IMR-90 (cell line): ENCODE data around the gene FRYL.
"Not testable (repeated sequence)": the region's sequence is repeated elsewhere in the genome, so short reads cannot be mapped to it uniquely, and the experiment has no call there.

ENCODE experiments used
- FOS ChIP-seq: fragments of 150-350 bp; IDR thresholded peaks from 2 replicates; pipeline ENCODE4 v1.6.1; 2016; ENCODE audit warnings: low read depth, low read length
- MXI1 ChIP-seq: IDR thresholded peaks from 2 replicates; pipeline ENCODE4 v1.6.1; 2012; ENCODE audit warnings: low read depth, mild to moderate bottlenecking, low read length, moderate library complexity, borderline replicate concordance
- POLR2A ChIP-seq: IDR thresholded peaks from 2 replicates; pipeline ENCODE4 v1.6.1; 2012; ENCODE audit warnings: mild to moderate bottlenecking, low read depth, low read length
- TF ChIP-seq, protein P1 (sequence below): conservative IDR thresholded peaks from 2 replicates; pipeline ENCODE4 v1.5.1; 2012; ENCODE audit warnings: mild to moderate bottlenecking, low read depth, low read length, improper control_type of control experiment
- TF ChIP-seq, protein P2 (sequence below): fragments of 150-350 bp; IDR thresholded peaks from 2 replicates; pipeline ENCODE4 v1.6.1; 2017; ENCODE audit warnings: mild to moderate bottlenecking, antibody characterized with exemption, low read length, low read depth

DNA sequence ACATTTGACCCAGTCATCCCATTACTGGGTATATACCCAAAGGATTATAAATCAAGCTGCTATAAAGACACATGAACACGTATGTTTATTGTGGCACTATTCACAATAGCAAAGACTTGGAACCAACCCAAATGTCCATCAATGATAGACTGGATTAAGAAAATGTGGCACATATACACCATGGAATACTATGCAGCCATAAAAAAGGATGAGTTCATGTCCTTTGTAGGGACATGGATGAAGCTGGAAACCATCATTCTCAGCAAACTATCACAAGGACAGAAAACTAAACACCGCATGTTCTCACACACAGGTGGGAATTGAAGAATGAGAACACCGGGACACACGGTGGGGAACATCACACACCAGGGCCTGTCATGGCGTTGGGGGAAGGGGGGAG is 21.4 kb downstream of the FRYL start:
- TF ChIP-seq, protein P1, sequence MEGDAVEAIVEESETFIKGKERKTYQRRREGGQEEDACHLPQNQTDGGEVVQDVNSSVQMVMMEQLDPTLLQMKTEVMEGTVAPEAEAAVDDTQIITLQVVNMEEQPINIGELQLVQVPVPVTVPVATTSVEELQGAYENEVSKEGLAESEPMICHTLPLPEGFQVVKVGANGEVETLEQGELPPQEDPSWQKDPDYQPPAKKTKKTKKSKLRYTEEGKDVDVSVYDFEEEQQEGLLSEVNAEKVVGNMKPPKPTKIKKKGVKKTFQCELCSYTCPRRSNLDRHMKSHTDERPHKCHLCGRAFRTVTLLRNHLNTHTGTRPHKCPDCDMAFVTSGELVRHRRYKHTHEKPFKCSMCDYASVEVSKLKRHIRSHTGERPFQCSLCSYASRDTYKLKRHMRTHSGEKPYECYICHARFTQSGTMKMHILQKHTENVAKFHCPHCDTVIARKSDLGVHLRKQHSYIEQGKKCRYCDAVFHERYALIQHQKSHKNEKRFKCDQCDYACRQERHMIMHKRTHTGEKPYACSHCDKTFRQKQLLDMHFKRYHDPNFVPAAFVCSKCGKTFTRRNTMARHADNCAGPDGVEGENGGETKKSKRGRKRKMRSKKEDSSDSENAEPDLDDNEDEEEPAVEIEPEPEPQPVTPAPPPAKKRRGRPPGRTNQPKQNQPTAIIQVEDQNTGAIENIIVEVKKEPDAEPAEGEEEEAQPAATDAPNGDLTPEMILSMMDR = not testable (repeated sequence)
- TF ChIP-seq MXI1, POLR2A, FOS: not testable (repeated sequence)
- TF ChIP-seq, protein P2, sequence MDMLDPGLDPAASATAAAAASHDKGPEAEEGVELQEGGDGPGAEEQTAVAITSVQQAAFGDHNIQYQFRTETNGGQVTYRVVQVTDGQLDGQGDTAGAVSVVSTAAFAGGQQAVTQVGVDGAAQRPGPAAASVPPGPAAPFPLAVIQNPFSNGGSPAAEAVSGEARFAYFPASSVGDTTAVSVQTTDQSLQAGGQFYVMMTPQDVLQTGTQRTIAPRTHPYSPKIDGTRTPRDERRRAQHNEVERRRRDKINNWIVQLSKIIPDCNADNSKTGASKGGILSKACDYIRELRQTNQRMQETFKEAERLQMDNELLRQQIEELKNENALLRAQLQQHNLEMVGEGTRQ = not testable (repeated sequence)
